HG03045 (cell line): ENCODE measurements around the gene PAK3.
A peak's percentile ranks its signal among the peaks of the same experiment; 100 is the strongest.

Source experiments
- ATAC-seq: cut with Tn5 transposase; IDR thresholded peaks from one replicate; pipeline ENCODE4 v1.9.1; 2021; ENCODE audit warnings: mild to moderate bottlenecking, moderate library complexity; ENCODE audit not compliant: unreplicated experiment

The PAK3 gene

DNA sequence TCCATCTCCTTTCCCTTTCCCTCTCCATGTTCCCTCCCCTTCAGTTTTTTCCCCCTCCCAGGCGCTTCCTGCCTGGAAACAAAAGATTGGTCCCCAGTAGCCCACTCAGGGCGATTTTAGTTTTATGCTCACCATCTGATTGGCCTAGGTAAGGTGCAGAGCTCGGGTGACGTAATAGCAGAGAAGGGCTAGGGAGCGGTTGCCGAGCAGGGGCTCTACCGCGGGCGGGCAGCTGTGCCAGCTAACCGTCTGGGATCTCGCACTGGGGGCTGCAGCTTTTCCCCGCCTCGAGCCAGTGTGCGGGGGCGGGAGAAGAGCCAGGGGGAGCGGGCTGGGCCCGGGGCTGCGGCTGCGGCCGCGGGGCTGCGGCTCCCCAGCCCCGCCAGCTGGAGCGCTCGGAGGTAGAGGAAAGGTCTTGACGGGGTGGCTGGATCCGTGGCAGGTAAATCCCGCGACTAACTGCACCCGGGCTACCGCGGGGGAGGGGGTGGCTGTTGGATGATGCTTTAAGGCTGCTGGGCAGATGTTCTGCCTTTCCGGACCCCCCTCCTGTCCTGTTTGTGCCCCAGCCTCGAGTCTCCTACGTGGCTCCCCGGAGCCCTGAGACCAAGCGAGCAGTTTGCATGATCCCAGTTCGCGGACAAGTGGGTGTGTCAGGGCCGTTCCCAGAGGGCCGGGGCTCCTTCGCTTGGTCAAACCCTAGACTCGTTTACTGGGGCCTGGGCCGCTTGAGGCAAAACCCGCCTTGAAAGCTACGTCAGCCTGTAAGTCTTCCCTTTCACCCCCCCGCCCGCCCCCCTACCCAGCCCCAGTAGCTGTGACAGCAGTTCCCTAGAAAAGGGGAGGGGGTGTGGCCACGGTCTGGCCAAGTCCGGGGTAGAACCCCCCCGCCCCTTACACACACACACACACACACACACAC, at the start of gene PAK3:
PAK3 (plus strand) TSS at position 218 of the 922 bp plus-strand sequence. CDS start 26,913 bp downstream, outside the sequence.
- ATAC-seq: peak; percentile 70

DNA sequence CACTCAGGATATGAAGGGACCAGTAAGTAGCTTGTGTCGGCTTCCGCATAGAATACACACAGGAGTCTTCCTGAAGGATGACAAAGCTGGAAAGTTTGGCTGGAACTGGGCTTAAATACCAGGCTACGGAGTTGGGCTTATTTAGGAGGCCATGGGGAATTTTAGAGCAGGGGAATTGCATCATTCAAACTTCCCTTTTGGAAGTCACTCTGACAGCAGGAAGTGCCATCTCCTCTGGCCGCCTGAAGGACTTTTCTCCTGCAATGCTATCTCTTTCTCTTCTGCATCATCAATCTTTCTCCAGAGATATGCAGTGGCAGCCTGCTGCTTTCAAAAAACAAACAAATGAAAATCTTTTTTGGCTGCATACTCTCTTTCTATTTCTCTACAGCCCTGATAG, 48.4 kb upstream of the PAK3 start:
- no peak for ATAC-seq

DNA sequence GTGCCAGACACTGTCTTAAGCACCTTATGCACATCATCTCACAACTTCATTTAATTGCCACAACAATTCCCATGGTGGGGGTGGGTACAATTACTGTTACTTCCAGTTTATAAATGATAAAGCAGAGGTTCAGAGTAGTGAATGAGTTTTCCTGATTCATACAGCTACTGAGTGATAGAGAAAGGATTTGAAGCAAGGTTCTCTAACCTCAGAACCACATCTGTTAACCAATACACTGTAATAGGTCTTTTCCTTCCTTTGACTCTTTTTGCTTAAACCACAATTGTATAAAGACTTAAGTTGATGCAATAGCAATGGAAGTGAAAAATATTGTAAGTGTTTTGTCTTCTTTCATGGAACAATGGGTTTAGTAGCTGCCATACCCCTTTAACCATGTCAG, 43.5 kb upstream of the PAK3 start:
- no peak for ATAC-seq

DNA sequence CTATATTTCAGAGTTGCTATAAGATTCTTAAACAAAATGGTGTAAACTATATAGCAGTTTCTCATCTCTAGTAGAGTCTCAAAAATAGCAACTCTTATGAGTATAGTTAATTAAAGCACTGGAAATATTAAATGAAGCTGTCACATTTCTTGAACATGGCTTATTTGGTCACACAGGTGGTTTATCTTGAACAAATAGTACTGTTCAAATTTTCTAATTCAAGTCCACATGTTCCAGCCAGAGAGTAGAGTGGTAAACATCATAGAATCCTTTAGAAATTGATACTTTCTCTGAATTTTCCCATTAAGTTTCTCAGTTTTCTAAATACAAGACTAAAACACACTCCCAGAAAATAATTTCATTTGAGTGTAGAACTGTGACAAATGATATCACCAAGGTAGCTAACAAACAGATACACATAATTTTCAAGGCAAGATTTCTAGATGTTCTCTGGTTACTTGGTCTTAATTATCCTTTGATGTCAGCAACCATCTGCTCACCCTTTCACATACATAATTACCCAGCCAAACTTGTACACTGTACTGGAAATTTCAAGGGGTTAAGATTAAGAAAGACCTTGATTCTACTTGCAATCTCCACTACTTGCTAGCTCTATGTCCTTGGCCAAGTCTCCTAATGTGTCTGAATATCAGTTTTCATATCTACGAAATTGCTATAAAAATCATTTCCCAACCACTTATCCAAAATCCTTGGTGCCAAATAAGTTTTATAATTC, 24.3 kb upstream of the PAK3 start:
- ATAC-seq: no peak

DNA sequence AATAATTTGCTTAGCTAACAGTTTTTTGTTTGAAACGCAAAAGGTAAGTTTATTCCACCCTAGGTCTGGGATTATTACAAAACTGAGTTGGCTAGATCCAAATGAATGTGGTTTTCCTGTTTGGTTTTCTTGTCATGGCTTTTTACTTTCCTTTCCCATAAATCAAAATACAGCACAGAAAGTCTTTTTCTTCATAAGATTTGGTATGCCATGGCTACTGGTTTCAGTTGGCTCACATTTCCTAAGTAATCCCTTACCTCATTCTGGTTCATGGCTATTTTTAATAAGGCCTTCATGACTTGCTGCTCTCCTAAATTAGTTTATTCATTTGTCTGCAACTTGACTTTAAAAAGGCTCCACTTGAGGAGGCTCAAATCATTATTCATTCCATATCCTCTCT, 12.9 kb upstream of the PAK3 start:
- no peak for ATAC-seq

DNA sequence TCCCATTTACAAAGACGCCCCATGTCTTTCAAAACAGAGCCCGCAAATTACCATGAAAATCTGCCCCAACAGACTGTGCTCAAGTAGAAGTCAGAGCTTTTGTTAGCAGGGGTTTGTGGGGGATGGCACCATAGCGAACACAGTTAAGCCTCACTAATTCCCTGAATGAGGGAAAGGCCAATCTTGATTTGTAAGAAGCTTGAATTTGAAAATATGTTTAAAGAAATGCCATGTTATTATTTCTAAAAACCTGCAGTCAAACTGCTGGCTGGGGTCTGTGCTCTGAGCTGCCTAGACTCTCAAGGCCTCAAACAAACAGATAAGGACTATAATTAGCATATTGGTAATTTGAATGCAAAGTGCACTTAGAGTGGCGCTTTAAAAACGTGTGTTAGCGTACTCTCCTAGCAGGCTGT, 9.4 kb upstream of the PAK3 start:
- ATAC-seq: no peak

DNA sequence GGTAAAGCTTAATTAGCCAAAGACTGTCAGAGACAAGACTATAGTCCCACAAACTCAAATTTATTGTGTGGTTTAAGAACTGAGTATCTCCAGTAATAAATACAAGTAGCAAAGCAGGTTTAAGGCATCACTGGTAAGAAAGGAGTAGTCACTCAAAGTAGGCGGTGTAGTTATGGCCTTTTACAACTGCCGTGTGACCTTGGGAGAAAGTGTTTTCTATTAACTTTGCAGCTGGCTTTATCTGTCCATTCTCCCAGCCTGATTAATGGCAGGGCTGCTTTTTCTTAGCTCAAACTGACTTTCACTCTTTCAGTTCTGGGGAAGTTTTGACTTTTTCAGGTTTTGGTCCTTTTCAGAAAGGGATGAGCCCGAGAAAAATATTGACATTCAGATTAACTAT, 7.4 kb upstream of the PAK3 start:
- ATAC-seq: no peak

DNA sequence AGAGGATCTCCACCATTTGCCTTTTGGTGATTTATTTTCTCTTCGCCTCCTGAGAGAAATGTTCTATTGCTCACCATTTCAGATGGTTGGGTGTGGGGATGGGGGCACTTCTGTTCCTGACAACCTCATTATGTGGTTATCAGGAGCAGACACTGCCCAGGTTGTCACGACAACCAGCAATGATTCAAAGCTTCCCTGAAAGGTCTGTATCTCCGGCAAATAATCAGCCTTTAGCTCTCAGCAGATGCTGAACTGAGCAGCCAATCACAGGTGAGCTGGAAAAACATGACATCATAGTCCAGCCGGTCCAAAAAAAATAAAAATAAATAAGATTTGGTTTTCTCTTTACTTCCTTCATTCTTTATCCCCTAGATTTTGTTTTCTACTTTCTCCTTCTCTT, 5.5 kb upstream of the PAK3 start:
- no peak for ATAC-seq

DNA sequence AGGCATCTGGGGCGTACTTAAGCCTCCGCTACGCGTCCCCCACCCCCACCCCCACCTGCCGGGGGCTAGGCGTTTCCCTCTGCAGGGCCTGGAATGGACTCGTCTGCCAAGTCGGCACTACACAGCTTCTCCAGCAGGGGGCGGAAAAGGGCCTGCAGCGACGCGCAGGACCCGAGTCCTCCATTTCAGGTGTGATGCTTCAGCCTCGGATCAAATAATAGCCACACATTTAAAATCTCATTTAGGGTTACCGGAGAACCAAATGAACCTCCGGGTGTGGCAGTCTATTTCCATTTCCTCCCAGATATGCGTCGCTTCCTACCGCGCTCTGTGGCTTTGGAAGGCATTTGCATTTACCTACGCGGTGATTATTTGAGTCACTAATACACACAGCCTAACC, 2.9 kb downstream of the PAK3 start:
- ATAC-seq: peak; percentile 73

DNA sequence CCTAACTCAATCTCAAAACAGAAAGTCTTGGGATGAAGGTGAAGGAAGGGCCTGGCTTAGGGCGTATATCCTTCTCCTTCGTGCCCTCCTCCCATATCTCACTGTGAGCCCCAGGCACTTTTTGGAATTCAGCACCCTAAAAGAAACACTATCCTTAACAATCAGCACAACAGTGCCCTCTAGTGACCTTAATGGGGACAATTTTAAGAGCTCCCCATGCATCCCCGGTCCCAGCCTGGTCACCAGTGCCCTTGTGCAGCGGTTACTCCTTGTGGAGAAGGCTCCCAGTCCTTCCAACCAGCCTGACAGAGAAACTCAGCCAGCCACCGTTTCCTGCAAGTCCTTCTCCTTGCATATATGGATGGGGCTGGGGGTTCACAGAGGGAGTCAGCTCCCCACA, 4.2 kb downstream of the PAK3 start:
- peak; percentile 43 for ATAC-seq

DNA sequence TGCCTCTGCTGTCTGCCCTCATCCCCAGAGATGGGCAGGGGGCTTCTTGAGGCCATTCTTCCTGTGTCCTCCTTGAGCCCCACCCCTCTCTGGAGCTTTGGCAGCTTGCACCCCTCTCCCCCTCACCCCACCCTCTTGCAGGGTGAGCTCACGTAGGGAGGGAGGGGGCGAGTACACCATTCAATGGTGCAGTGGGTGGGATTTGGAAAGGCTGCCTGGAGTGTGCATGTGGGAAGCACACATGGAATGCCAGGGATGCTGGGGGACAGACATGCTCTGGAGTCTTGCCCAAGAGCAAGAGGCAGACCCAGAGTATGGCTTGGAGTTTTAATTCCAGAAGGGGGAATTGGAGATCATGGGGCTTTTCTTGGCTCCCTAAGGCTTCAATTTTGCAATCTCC, 5.6 kb downstream of the PAK3 start:
- ATAC-seq: no peak

DNA sequence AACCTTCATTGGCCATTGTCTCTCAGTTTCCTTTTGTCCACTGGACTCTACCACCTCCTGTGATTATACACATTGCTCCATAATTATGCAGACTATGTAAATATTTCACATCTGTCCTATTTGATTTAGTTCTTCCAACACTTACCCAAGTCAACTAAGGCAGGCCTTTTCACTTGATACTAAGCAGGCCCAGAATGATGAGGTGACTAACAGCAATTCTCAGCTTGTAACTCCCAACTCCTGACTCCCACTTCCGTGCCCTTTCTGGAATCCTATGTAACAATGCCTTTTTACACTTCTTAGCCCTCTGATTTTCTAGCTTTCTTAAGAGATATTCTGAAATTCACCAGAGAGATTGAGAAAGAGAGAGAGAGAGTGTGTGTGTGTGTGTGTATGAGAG, 6.6 kb downstream of the PAK3 start:
- no peak for ATAC-seq

DNA sequence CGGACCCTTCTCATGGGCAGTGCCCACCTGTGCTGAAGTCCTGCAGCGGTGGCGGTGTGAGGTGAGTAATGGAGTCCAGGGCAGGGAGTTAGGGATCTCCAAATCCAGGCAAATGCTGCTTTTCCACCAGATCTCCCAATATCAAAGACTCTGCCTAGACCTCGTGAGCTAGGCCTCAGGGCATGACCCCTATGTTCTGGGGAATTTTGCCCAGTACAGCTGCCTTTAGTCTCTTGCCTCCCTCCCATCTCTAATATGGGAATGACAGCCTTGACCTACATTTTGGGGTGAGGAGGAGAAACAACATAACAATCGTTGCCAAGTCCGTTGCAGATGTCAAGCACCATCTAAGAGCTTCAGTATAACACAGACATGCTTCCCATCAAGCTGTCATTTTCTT, 7.3 kb downstream of the PAK3 start:
- ATAC-seq: no peak

DNA sequence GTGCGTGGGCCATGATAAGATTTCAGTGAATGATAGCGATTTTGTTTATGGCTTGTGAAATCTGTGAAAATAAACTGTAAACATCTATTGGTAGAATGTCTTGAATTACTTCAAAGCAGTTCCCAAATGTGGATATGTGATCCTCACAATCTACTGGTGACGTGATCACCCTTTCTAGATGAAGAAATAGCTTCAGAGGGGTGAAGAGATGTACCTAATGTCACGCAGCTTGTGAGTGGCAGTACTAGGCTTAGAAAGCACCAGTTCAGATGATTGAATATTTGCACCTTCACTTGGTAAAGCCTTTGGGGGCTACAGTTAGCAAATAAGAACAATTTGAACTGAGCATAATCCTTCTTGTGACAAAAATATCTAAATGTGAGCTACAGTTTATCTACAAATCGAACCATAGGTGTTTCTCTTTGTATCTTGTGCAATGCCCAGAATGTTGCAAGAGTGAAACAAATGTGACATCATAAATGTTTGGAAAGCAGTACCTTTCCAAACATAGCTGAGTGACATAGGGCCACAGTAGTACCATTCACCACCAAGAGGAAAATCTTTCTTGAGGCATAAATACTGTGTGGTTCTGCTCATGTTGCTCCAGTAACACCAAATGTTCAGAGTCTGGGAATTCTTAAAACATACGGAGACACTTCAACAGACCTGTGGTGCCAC, 14.2 kb downstream of the PAK3 start:
- ATAC-seq: no peak

DNA sequence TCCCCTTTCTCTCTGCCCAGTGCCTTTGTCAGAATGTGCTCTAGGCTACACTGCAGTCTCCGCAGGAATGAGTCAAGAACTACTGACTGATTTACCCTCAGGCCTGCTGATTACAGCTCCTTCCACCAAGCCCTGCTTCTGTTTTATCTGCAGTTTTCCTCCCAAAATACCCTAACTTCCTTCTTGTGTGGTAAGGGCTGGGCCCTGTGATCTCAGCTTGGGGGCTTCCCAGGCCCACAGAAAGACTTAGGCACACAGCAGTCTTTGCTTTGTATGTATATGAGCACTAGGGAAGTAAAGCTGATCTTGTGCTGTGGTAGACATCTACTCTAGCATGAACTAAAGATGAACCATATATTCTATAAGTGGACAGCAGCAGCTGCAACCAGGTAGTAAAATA, 18.8 kb downstream of the PAK3 start:
- ATAC-seq: no peak

DNA sequence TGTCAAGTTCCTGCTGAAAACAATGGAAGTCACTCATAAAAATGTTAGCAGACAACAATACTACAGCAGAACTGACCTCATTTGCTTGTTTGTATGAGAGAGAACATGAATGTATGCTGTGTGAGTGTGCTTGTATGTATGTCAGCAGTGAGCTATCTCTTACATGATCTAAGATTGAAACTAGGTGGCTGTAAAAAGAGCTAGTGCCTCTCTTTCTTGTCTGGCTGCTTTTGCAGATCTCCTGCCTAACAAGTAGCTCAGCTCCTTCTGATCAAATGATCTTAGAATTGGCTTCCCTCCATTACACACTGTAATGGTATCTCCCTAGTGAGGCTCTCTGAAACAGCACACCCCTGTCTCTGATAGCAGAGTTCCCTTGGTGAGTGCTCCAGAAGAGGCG, 20.7 kb downstream of the PAK3 start:
- ATAC-seq: no peak

DNA sequence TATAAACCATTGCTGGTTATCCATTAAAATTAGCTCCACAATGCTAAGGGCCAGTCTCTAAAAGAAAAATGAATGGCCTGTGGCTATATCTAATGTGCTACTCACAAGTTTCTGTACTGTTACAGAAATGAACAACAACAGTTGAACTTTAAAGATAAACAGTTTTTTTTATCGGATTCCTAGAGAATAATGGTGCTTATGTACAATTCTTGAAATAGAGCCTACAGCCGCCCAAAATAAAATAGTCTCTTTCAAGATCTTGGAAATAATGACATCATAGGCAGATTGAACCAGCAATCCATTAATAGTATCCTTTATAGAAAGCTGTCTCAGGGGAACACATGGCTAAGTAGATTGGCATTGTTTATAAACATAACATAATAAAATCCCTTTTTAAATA, 23.4 kb downstream of the PAK3 start:
- ATAC-seq: no peak

DNA sequence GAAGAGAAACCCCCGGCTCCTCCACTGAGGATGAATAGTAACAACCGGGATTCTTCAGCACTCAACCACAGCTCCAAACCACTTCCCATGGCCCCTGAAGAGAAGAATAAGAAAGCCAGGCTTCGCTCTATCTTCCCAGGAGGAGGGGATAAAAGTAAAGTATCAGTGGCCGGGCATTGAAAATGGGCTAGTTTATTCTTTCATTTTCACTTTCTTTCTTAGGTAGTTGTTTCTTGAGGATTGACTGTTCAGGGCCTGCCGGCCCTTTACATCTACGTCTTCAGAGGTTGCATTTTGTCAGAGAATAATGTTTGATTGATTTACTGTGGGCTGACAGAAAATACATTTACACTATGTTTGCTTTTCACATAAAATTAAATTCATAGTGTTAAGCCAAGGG, 27.1 kb downstream of the PAK3 start:
- peak; percentile 69 for ATAC-seq

DNA sequence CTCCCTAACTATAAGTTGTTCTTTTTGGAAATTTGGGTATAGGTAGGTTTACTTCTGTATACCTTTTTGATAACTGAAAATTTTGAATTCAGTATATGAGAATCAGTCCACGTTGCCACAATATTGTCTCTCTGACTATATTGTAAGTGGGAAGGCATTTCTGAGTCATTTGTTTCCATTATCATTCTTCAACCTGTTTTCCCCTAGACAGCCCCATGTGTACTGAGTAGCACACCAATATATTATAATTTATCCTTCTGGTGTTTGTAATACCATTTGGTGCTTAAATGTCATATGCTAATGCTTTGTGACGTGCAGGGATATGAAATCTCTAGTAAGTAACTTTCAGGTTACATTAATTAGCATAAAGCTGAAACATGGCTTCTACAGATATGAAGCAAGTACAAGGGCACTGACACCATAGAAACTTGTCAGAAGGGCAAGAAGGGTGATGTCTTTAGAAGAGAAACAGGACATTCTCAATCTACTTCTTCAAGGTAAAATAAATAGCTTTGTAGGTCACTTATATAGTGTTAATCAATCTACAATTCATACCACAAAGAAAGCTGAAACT, 27.7 kb downstream of the PAK3 start:
- ATAC-seq: peak; percentile 50

DNA sequence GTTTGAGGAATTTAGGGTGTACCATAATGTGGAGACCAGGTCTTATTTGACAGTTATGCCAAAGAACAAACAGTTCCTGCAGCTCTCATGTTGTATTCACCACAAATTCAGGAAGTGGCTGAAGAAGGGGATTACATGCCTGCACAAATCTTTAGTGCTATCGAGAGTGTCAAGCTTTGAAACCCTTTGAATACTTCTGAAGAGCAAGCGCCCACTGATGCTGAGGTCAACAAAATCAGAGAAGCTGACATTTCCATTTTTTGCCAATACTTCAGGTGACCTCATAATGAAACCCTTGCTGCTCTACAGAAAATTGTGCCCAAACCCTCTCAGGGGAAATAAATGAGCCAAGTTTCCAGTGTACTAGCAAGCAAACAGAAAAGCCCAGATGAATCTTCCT, 28.4 kb downstream of the PAK3 start:
- ATAC-seq: no peak

DNA sequence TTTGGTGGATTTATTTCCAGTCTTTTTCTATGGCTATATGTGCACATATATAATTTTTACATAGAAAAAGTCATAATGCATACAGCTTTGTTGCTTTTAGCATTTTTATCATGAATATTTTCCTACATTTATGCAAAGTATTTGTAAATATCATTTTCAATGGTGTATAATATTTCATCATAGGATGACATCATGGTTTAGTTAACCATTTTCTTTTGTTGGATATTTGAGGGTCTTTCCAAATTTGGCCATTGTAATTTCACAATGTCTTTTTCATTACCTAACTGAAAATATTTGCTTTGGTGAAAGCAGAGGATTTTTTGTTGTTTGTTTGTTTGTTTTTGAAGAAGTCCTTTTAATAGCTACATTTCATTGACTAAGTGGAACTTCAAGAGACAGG, 31.0 kb downstream of the PAK3 start:
- ATAC-seq: no peak
